ENCODE measurements around the gene SLX4. TPM values are rescaled to one million over a fixed set of nuclear protein-coding genes. Genes with fewer than 3 reads are reported as not detected.

The SLX4 gene
- polyA plus RNA-seq, 1 of the 3 experiments (the other 2 are of a cell fraction) = 2.1 TPM

DNA sequence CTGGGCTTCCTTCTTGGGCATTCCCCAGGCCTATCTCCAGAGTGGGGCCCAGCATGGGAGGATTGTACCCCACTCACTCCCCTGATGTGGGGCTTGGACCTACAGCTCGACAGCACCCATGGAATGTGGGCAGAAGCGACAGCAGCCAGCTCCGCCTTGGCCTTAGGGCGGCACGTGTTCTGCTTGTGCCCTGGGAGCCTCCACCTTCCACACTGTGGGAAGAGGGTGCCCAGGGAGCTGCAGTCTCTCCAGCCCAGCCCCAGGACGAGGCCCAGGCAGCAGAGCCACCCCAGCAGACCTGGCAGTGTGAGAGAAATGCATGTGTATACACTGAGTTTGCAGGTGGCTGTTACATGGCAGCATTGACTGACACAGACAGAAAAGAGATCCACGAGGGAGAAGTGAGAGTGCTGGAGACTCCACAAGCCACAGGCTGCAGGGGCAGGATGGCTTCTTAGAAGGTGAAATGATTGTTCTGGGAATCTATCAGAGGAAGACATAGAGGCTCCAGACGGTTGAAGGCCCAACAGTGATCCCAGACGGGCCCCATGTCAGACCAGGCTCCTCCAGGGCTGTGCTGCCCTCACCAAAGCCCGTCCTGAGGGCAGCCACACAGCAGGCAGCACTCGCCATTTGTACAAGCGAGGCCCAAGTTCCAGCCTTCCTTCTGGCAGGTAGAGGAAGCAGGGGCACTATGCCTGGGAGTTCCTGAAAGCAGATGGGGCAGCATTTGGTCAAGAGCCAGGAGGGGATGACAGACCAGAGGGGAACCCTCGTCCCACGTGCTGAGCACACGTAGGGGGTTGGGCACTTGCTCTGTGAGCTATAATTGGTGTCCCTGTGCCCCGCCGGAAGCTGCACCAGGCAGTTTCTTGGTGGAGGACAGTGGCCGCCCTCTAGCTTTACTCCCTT lies 40.3 kb upstream of the SLX4 start (continued):
- TF ChIP-seq, protein P1, sequence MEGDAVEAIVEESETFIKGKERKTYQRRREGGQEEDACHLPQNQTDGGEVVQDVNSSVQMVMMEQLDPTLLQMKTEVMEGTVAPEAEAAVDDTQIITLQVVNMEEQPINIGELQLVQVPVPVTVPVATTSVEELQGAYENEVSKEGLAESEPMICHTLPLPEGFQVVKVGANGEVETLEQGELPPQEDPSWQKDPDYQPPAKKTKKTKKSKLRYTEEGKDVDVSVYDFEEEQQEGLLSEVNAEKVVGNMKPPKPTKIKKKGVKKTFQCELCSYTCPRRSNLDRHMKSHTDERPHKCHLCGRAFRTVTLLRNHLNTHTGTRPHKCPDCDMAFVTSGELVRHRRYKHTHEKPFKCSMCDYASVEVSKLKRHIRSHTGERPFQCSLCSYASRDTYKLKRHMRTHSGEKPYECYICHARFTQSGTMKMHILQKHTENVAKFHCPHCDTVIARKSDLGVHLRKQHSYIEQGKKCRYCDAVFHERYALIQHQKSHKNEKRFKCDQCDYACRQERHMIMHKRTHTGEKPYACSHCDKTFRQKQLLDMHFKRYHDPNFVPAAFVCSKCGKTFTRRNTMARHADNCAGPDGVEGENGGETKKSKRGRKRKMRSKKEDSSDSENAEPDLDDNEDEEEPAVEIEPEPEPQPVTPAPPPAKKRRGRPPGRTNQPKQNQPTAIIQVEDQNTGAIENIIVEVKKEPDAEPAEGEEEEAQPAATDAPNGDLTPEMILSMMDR (IDR thresholded peaks at IDR 0.05) = no peak
- TF ChIP-seq, protein P2, sequence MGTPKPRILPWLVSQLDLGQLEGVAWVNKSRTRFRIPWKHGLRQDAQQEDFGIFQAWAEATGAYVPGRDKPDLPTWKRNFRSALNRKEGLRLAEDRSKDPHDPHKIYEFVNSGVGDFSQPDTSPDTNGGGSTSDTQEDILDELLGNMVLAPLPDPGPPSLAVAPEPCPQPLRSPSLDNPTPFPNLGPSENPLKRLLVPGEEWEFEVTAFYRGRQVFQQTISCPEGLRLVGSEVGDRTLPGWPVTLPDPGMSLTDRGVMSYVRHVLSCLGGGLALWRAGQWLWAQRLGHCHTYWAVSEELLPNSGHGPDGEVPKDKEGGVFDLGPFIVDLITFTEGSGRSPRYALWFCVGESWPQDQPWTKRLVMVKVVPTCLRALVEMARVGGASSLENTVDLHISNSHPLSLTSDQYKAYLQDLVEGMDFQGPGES (IDR thresholded peaks at IDR 0.05; ENCODE audit: low read depth, low read length) = no peak
- TF ChIP-seq RCOR1 (IDR thresholded peaks at IDR 0.05; ENCODE audit: low read length) (no peak), NRF1 (IDR thresholded peaks at IDR 0.05; ENCODE audit: low read depth, low read length) (no peak), CHD2 (IDR thresholded peaks at IDR 0.05; ENCODE audit: low read length, partially characterized antibody) (no peak), TCF12 (IDR thresholded peaks at IDR 0.05) (no peak), SMC3 (IDR thresholded peaks at IDR 0.05; ENCODE audit: low read depth, low read length) (no peak), FOXM1 (IDR thresholded peaks at IDR 0.05; ENCODE audit: low read depth) (no peak)
- TF ChIP-seq, protein P3, sequence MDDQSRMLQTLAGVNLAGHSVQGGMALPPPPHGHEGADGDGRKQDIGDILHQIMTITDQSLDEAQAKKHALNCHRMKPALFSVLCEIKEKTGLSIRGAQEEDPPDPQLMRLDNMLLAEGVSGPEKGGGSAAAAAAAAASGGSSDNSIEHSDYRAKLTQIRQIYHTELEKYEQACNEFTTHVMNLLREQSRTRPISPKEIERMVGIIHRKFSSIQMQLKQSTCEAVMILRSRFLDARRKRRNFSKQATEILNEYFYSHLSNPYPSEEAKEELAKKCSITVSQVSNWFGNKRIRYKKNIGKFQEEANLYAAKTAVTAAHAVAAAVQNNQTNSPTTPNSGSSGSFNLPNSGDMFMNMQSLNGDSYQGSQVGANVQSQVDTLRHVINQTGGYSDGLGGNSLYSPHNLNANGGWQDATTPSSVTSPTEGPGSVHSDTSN (IDR thresholded peaks at IDR 0.05) = no peak

DNA sequence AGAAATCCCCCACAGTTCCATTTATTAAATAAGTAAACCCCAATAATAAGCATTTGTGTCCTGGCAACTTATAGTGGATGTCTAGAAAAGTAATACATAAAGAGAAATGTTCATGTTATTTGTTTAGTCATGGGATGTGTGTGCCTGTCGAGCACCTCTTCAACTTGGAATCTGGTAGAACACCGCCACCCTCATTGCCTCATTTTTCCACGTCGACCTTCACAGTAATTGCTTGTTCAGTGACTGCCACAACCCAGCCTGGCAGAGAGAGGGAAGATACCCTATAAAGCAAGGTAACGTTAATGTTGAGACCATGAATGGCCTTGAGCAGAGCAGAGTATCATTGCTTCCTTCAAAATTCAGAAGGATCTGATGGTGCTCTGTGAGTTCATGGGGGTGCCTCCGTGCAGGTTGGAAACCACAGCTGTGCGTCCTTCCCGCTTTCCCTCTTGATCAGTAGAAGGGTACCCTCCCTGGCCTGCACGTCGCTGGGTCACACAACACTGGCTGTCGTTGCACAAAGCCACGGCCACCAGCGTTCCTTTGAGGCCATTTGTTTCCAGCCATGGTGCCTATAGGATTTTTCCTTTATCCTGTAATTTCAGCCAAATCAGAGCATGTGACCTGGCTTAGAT lies 39.3 kb upstream of the SLX4 start:
- Histone ChIP-seq H3K9me3 (no peaks in the 10 kb centered on the region), H3K4me1 (ENCODE audit: control insufficient read depth in 1 of 2, insufficient read depth in 2 of 2, low read depth in 1 of 2, low read length in 1 of 2) (peaks cover 0 to 2% of the 10 kb centered on the region in 2 experiments; a peak in 1 of 4 replicates), H3F3A (replicated peaks; ENCODE audit: insufficient read depth) (no peaks in the 10 kb centered on the region), H3K36me3 (replicated peaks in 1 of 2; ENCODE audit: control insufficient read depth in 1 of 2, insufficient read depth in 2 of 2, low read length in 1 of 2) (peaks cover 4 to 27% of the 10 kb centered on the region in 2 experiments), H3K9ac (no peak overlapping the region), H3K27ac (ENCODE audit: low read depth in 2 of 2, low read length in 1 of 2) (no peak overlapping the region), H3K4me2 (no peak overlapping the region), H3K27me3 (ENCODE audit: insufficient read depth) (no peaks in the 10 kb centered on the region), H3K79me2 (ENCODE audit: insufficient read depth) (no peaks in the 10 kb centered on the region), H3K4me3 (ENCODE audit: low read depth in 2 of 2, low read length in 1 of 2) (no peak overlapping the region), H2AFZ (ENCODE audit: low read depth) (no peak overlapping the region), H3K9me2 (no peaks in the 10 kb centered on the region), H4K20me1 (ENCODE audit: insufficient read depth) (no peaks in the 10 kb centered on the region)
- TF ChIP-seq FOXJ3 (CRISPR knock-in tag; IDR thresholded peaks at IDR 0.05) (no peak), SIN3A (IDR thresholded peaks at IDR 0.05; ENCODE audit: borderline replicate concordance, low read depth, low read length) (no peak), TEAD4 (IDR thresholded peaks at IDR 0.05; ENCODE audit: borderline replicate concordance, insufficient read depth) (no peak), TCF12 (IDR thresholded peaks at IDR 0.05) (no peak), CHD2 (IDR thresholded peaks at IDR 0.05; ENCODE audit: low read length, partially characterized antibody) (no peak), TAF1 (IDR thresholded peaks at IDR 0.05; ENCODE audit: borderline replicate concordance, low read depth, low read length) (no peak), FOXM1 (IDR thresholded peaks at IDR 0.05; ENCODE audit: low read depth) (no peak), FOSL2 (IDR thresholded peaks at IDR 0.05; ENCODE audit: borderline replicate concordance, low read depth) (no peak)
- TF ChIP-seq, protein P3 (IDR thresholded peaks at IDR 0.05) = no peak
- TF ChIP-seq, protein P4, sequence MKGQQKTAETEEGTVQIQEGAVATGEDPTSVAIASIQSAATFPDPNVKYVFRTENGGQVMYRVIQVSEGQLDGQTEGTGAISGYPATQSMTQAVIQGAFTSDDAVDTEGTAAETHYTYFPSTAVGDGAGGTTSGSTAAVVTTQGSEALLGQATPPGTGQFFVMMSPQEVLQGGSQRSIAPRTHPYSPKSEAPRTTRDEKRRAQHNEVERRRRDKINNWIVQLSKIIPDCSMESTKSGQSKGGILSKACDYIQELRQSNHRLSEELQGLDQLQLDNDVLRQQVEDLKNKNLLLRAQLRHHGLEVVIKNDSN (IDR thresholded peaks at IDR 0.05; ENCODE audit: borderline replicate concordance, low read depth) = no peak
- POLR2A ChIA-PET = no interaction called here
- DNase-seq = no peak
- 96% methylated on average over 13 of the region's 13 CpGs for WGBS (ENCODE audit: low lambda C conversion rate)
- CTCF ChIA-PET = no interaction called here

All from SK-N-SH (cell line).